Ishikawa (cell line): Measurements from ENCODE around the gene WDR90.

Experiments used
- REST ChIP-seq: IDR thresholded peaks from 2 replicates; pipeline ENCODE4 v1.6.1; 2012; ENCODE audit warnings: low read depth, mild to moderate bottlenecking
- YY1 ChIP-seq: IDR thresholded peaks from 2 replicates; pipeline ENCODE4 v1.6.1; 2012; ENCODE audit warnings: low read depth

DNA sequence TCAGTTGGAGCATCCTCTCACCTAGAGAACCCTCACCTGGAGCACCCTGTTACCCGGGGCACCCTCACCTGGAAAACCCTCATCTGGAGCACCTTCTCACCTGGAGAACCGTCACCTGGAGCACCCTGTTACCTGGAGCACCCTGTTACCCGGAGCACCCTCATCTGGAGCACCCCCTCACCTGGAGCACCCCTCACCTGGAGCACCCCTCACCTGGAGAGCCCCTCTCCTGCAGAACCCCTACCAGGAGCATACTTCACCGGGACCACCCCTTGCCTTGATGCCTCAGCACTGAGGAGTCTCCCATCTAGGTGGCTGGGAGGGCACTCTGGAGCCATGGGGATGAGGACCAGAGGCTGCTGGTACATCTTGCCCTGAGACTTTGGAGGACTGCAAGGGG, 59.8 kb downstream of the WDR90 start:
- TF ChIP-seq REST (no peak), YY1 (no peak)
